KMS-11 (cell line): ENCODE results near the gene CCDC82.

Source experiments
- H2AFZ ChIP-seq: fragments of 200-600 bp; sonication (generic); 2 replicates; pipeline ENCODE4 v1.6.1; 2016; ENCODE audit warnings: antibody characterized with exemption, mixed run types, low read depth
- H3K27ac ChIP-seq: fragments of 200-600 bp; sonication (generic); 2 replicates; pipeline ENCODE4 v1.6.1; 2016; ENCODE audit warnings: mild to moderate bottlenecking, mixed run types
- H3K27me3 ChIP-seq: fragments of 200-600 bp; sonication (generic); 2 replicates; pipeline ENCODE4 v1.6.1; 2017; ENCODE audit warnings: mild to moderate bottlenecking, low read depth, mixed run types, moderate library complexity; ENCODE audit not compliant: insufficient read depth
- H3K36me3 ChIP-seq: fragments of 200-600 bp; sonication (generic); 2 replicates; pipeline ENCODE4 v1.6.1; 2017; ENCODE audit warnings: mild to moderate bottlenecking, mixed run types; ENCODE audit not compliant: insufficient read depth
- H3K4me1 ChIP-seq: fragments of 200-600 bp; sonication (generic); 2 replicates; pipeline ENCODE4 v1.6.1; 2016; ENCODE audit warnings: mild to moderate bottlenecking, low read depth, mixed run types; ENCODE audit not compliant: poor library complexity, severe bottlenecking
- H3K4me2 ChIP-seq: fragments of 200-600 bp; sonication (generic); 2 replicates; pipeline ENCODE4 v1.7.0; 2016; ENCODE audit warnings: mild to moderate bottlenecking, mixed run types
- H3K4me3 ChIP-seq: fragments of 200-600 bp; sonication (generic); IDR thresholded peaks from 2 replicates; pipeline ENCODE4 v1.6.1; 2017; ENCODE audit warnings: low read depth, low read length, mixed read lengths; ENCODE audit not compliant: insufficient read depth
- H3K79me2 ChIP-seq: fragments of 200-600 bp; sonication (generic); 2 replicates; pipeline ENCODE4 v1.6.1; 2016; ENCODE audit warnings: low read depth, mixed run types; ENCODE audit not compliant: insufficient read depth
- H3K9ac ChIP-seq: fragments of 200-600 bp; sonication (generic); 2 replicates; pipeline ENCODE4 v1.6.1; 2016; ENCODE audit warnings: mild to moderate bottlenecking, mixed run types
- H4K20me1 ChIP-seq: fragments of 200-600 bp; sonication (generic); 2 replicates; pipeline ENCODE4 v1.6.1; 2016; ENCODE audit warnings: mild to moderate bottlenecking, mixed run types; ENCODE audit not compliant: insufficient read depth
- TF ChIP-seq, protein P1 (sequence below): fragments of 200-600 bp; sonication (generic); conservative IDR thresholded peaks from 2 replicates; pipeline ENCODE4 v1.6.1; 2017; ENCODE audit warnings: low read depth, mild to moderate bottlenecking, antibody characterized with exemption, low read length, moderate library complexity, mixed read lengths

CCDC82 gene

DNA sequence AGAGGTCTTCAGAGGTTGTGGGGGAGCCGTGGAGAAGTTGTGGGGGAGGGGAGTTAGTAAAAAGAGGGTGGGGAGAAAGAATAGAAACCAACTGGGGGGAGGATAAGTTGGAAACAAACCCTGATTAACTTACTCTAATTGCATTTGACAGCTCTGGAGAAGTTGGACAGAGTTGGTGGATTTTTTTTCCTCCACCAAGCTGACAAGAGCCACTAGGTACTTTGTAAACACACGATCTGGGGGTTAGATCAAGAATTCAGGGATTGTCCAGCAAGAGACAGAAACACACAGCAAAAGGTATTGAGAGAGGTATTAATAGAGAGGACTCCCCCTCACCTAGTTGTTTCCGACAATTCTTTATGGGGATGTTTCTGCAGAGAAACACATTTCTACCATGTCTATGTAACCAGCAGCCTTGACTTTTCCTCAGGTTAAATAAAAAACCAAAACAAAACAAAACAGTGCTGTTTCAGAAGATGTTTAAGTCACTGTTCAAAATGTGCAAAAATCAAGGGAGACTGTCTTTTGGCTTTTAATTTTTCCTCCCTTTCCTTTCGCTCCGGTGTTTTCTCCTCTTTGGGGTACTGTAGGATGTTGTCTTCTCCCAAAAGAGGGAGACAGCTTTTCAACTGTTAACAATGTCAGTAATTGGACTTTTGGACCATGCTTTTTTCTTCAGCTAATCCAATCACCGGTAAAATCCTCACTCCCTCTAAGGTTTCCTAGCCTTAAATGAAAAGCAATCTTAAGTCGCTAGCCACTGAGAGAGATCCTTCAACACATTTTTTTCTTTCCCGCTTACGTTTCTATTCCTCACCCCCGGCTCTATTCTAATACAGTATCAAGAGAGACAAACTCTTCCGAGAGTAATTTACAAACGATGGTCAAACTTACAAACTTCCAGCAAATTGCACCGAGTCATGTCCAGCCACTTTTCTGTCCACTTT lies 47.4 kb downstream of the CCDC82 start:
- H3K79me2 ChIP-seq, result no peaks in the 10 kb centered on the region
- H3K27ac ChIP-seq, result no peak overlapping the region
- peak overlapping the region; percentile 88 for H2AFZ ChIP-seq

DNA sequence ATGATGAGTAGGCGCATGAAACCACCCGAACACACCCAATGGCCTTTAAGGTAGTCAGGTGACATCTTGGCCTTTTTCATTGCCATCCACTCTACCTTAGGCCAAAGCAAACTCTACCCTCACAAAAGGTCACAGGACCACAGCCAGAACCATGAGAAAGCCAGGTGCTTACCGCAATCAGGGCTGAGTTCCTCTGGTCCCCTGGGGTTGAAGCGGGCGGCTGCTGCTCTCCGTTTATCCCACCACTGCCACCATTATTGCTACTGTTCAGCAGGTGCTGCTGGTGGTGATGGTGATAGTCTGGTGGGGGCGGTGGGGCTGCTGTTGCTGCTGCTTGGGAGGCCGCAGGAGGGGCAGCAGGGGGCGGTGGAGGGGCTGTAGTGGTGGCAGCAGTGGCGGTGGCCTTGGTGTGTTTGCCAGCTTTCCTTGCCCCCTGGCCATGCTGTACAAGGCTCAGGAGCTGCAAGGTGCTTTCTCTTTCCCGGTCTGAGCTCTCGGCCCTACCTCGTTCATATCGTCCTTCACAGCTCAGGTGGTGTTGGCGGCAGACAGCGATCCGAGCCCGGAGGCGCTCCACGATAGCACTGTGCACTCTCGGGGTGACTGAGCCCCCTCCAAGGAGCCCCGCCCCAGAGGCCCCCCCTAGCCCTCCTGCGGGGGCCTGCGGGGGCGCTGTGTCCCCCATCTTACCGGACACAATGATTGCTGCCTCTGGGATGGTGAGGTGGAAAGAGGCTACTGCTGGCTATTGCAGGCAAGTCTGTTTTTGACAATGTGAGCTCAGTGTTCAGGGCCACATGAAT lies 48.3 kb downstream of the CCDC82 start:
- H3K79me2 ChIP-seq, result no peaks in the 10 kb centered on the region
- peak overlapping the region; percentile 78 for H3K4me2 ChIP-seq
- TF ChIP-seq, protein P1, sequence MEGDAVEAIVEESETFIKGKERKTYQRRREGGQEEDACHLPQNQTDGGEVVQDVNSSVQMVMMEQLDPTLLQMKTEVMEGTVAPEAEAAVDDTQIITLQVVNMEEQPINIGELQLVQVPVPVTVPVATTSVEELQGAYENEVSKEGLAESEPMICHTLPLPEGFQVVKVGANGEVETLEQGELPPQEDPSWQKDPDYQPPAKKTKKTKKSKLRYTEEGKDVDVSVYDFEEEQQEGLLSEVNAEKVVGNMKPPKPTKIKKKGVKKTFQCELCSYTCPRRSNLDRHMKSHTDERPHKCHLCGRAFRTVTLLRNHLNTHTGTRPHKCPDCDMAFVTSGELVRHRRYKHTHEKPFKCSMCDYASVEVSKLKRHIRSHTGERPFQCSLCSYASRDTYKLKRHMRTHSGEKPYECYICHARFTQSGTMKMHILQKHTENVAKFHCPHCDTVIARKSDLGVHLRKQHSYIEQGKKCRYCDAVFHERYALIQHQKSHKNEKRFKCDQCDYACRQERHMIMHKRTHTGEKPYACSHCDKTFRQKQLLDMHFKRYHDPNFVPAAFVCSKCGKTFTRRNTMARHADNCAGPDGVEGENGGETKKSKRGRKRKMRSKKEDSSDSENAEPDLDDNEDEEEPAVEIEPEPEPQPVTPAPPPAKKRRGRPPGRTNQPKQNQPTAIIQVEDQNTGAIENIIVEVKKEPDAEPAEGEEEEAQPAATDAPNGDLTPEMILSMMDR, result peak; percentile 24; the same call in 1 of the 2 replicates
- peaks cover 52% of the 10 kb centered on the region for H3K4me1 ChIP-seq
- H3K9ac ChIP-seq, result no peak overlapping the region; the same call in 1 of the 2 replicates
- no peaks in the 10 kb centered on the region for H3K27me3 ChIP-seq
- H3K36me3 ChIP-seq, result no peaks in the 10 kb centered on the region
- H3K27ac ChIP-seq, result no peak overlapping the region
- no peaks in the 10 kb centered on the region for H4K20me1 ChIP-seq
- H3K4me3 ChIP-seq, result no peak overlapping the region
- peak overlapping the region; percentile 88 for H2AFZ ChIP-seq

More for the DNA sequence above, 47.4 kb downstream of the CCDC82 start:
- H3K9ac ChIP-seq, result no peak overlapping the region; the same call in 1 of the 2 replicates
- peak overlapping the region; percentile 78 for H3K4me2 ChIP-seq
- no peaks in the 10 kb centered on the region for H3K27me3 ChIP-seq
- H4K20me1 ChIP-seq, result no peaks in the 10 kb centered on the region
- H3K4me3 ChIP-seq, result no peak overlapping the region
- H3K36me3 ChIP-seq, result no peaks in the 10 kb centered on the region
- peaks cover 45% of the 10 kb centered on the region for H3K4me1 ChIP-seq
- TF ChIP-seq, protein P1, result no peak

DNA sequence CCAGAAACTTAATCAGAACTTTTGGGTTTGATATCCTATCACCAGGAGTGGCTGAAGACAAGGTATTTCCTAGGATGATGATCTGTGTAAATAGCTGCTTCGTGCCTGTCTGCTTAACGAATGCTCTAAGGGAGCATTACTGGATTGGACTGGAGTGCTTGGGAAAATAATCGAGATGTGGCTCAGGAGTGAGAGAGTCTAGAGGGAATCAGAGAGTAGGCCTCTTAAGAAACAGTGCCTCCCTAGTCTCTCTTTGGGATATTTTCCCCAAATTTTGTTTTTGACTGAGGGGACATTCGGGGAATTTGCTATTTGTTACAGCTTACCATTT lies 49.2 kb downstream of the CCDC82 start:
- TF ChIP-seq, protein P1, result no peak
- Histone ChIP-seq H3K4me2 (peak overlapping the region; percentile 78; the same call in 1 of the 2 replicates), H3K4me1 (peaks cover 52% of the 10 kb centered on the region), H3K4me3 (no peak overlapping the region), H4K20me1 (no peaks in the 10 kb centered on the region), H3K79me2 (no peaks in the 10 kb centered on the region), H3K27me3 (no peaks in the 10 kb centered on the region), H2AFZ (no peak overlapping the region), H3K9ac (no peak overlapping the region), H3K27ac (no peak overlapping the region), H3K36me3 (no peaks in the 10 kb centered on the region)

DNA sequence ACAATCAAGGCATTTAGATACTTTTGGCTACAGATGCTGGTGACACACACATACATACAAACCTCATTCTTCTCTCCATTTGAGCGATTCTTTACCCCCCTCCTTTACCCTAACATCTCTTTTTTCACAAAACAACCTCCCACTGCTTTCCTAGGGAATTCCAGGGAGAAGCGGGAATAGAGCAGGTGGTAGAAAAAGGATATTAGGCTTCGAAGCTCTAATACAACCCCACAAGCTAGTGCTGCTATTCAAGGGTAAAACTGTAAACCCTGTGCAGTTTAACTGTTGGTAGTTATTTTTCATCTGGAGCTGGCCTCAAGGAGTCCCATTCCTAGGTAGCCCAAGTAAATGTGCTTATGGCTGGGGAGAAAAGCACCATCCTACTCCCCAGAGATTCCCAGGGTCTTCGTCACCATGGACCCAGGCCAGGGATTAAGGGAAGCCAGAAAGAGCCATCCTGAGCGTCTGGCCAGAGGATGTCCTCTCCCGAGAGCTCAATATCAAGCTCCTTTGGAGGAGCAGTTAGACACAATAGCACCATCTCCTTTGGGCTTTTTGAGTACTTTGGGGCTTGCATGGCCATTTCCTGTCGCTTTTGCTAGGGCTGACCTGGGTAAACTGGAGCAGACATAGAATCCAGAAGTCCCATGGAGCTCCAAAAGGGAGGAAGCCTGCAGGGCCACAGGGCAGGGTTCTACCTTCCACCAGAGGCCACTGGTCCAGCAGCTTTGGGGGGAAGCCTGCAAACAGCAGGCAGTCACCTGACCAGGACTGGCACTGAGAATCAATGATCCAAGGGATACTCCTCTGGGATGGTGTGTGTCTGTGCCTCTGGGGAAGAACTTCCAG lies 49.8 kb downstream of the CCDC82 start:
- Histone ChIP-seq H3K4me3 (no peak overlapping the region), H3K27ac (peak overlapping the region; percentile 64; the same call in 1 of the 2 replicates), H3K9ac (no peak overlapping the region)

More for the DNA sequence above, 49.8 kb downstream of the CCDC82 start:
- Histone ChIP-seq H4K20me1 (no peaks in the 10 kb centered on the region), H3K27me3 (no peaks in the 10 kb centered on the region), H2AFZ (peak overlapping the region; percentile 41; the same call in 1 of the 2 replicates), H3K4me2 (peak overlapping the region; percentile 74), H3K36me3 (no peaks in the 10 kb centered on the region), H3K79me2 (no peaks in the 10 kb centered on the region), H3K4me1 (peaks cover 52% of the 10 kb centered on the region)
- TF ChIP-seq, protein P1, result no peak
